Gastrocnemius medialis (tissue), 4 donors: Measurements from ENCODE around the gene NTM. TPM values are rescaled to one million over a fixed set of nuclear protein-coding genes. Genes with fewer than 3 reads are reported as not detected.
A peak's percentile ranks its signal among the peaks of the same experiment; 100 is the strongest.

Experiments
- ATAC-seq, 2 donors: fragments of 150-250 bp; one replicate each; pipeline ENCODE4 v1.9.1; 2016
- DNase-seq, 2 donors: peaks; one replicate each; pipeline ENCODE4 v3.0.0-alpha.2; 2019
- H3K27ac ChIP-seq, 4 donors: fragments of 200-600 bp; sonication (generic); 1 replicate in 1 of 4; 2 replicates in 3 of 4; pipeline ENCODE4 v1.5.1; 2016 to 2018; ENCODE audit warnings: mild to moderate bottlenecking in 2 of 4, moderate library complexity in 1 of 4
- H3K27me3 ChIP-seq, 3 donors: fragments of 200-600 bp; sonication (generic) in 2 of 3; 1 replicate in 1 of 3; 2 replicates in 2 of 3; pipeline versions ENCODE4 v1.5.1 to v1.6.0; 2016 to 2019; ENCODE audit warnings: mild to moderate bottlenecking in 1 of 3, moderate library complexity in 1 of 3
- H3K36me3 ChIP-seq, 2 donors: fragments of 200-600 bp; sonication (generic) in 1 of 2; one replicate each; pipeline ENCODE4 v1.5.1; 2017 to 2018
- H3K4me1 ChIP-seq, 2 donors: fragments of 200-600 bp; sonication (generic) in 1 of 2; one replicate each; pipeline ENCODE4 v1.5.1; 2016 to 2017; ENCODE audit warnings: mild to moderate bottlenecking in 2 of 2
- H3K4me3 ChIP-seq, 4 donors: fragments of 200-600 bp; sonication (generic) in 3 of 4; 1 replicate in 1 of 4; 2 replicates in 3 of 4; pipeline ENCODE4 v1.5.1; 2016 to 2019; ENCODE audit warnings: mild to moderate bottlenecking in 2 of 4
- H3K9me3 ChIP-seq, 3 donors: fragments of 200-600 bp; sonication (generic) in 2 of 3; 1 replicate in 1 of 3; 2 replicates in 2 of 3; pipeline ENCODE4 v1.5.1; 2016 to 2019
- CTCF ChIP-seq, 5 experiments: fragments of 450-650 bp in 3 of 5; fragments of 200-600 bp in 2 of 5; sonication (generic) in 2 of 5; IDR thresholded peaks in 4 of 5; conservative IDR thresholded peaks in 1 of 5; 1 replicate in 4 of 5; 2 replicates in 1 of 5; pipeline ENCODE4 v1.5.1; 2016 to 2019; ENCODE audit warnings: antibody characterized with exemption in 5 of 5, mild to moderate bottlenecking in 3 of 5, moderate library complexity in 3 of 5
- POLR2A ChIP-seq, 2 donors: fragments of 450-650 bp; IDR thresholded peaks; one replicate each; pipeline ENCODE4 v1.6.1; 2017; ENCODE audit warnings: antibody characterized with exemption in 2 of 2, mild to moderate bottlenecking in 2 of 2, moderate library complexity in 2 of 2
- in situ Hi-C, 4 donors: fragments of 200-750 bp; cut with MboI; loops; one replicate each; pipeline versions ENCODE4 v1.15.0 to v1.8.0; 2017; ENCODE audit warnings: low sequenced_read_pairs in 4 of 4
- intact Hi-C: fragments of 100-400 bp; cut with DNase I; formaldehyde crosslinking; loops from one replicate; pipeline ENCODE4 v1.15.1; 2023; ENCODE audit warnings: low total_unique reads
- total RNA-seq, 4 donors: library from RNA; depleted of rRNA; stranded (reverse); fragments of >200 nt; gene quantifications; one replicate each; pipeline versions ENCODE4 v1.1.0 to v1.2.3, GENCODE V29; 2016

The NTM gene
- total RNA-seq, 4 donors from 2014 or later = 0.69 TPM; not detected in 3

- Histone ChIP-seq H3K4me1 (no peaks in the 10 kb centered on the region), H3K27me3 (no peaks in the 10 kb centered on the region), H3K9me3 (no peaks in the 10 kb centered on the region), H3K36me3 (no peaks in the 10 kb centered on the region), H3K4me3 (no peak overlapping the region), H3K27ac (no peak overlapping the region)
- no peak for ATAC-seq
- intact Hi-C loops (no loop called here), in situ Hi-C loops (no loop called here)
- DNase-seq = no peak
- TF ChIP-seq CTCF (IDR thresholded peaks at IDR 0.05 in 4 of 5, conservative IDR thresholded peaks at IDR 0.05 in 1 of 5) (no peak), POLR2A (IDR thresholded peaks at IDR 0.05) (no peak)
Measured at GRCh38 chr11:131471976-131472375, 101.6 kb downstream of the NTM start.

- in situ Hi-C loops (no loop called here), intact Hi-C loops (no loop called here)
- no peaks in the 10 kb centered on the region for H3K27me3 ChIP-seq
- no peak overlapping the region for H3K27ac ChIP-seq
- H3K4me3 ChIP-seq = no peak overlapping the region
- no peaks in the 10 kb centered on the region for H3K36me3 ChIP-seq
- no peaks in the 10 kb centered on the region for H3K9me3 ChIP-seq
- H3K4me1 ChIP-seq = no peaks in the 10 kb centered on the region
- ATAC-seq (no peak), DNase-seq (no peak)
- no peak for TF ChIP-seq POLR2A (IDR thresholded peaks at IDR 0.05)
- TF ChIP-seq CTCF (IDR thresholded peaks at IDR 0.05 in 4 of 5, conservative IDR thresholded peaks at IDR 0.05 in 1 of 5) = no peak
Measured at GRCh38 chr11:131474947-131475346, 104.5 kb downstream of the NTM start.

- in situ Hi-C loops = no loop called here
- intact Hi-C loops = no loop called here
- Histone ChIP-seq H3K36me3 (no peaks in the 10 kb centered on the region), H3K9me3 (no peaks in the 10 kb centered on the region), H3K4me1 (no peaks in the 10 kb centered on the region), H3K4me3 (no peak overlapping the region), H3K27me3 (no peaks in the 10 kb centered on the region), H3K27ac (no peak overlapping the region)
- ATAC-seq = no peak
- TF ChIP-seq CTCF (IDR thresholded peaks at IDR 0.05 in 4 of 5, conservative IDR thresholded peaks at IDR 0.05 in 1 of 5) (no peak), POLR2A (IDR thresholded peaks at IDR 0.05) (no peak)
- DNase-seq = no peak
Measured at GRCh38 chr11:131476266-131476665, 105.9 kb downstream of the NTM start.

GRCh38 chr11:131478341-131478740 is 107.9 kb downstream of the NTM start:
- TF ChIP-seq POLR2A (IDR thresholded peaks at IDR 0.05) (no peak), CTCF (IDR thresholded peaks at IDR 0.05 in 4 of 5, conservative IDR thresholded peaks at IDR 0.05 in 1 of 5) (no peak)
- intact Hi-C loops = no loop called here
- in situ Hi-C loops = no loop called here
- DNase-seq = no peak
- H3K27ac ChIP-seq = no peak overlapping the region
- ATAC-seq = no peak
- H3K4me1 ChIP-seq = no peaks in the 10 kb centered on the region
- no peaks in the 10 kb centered on the region for H3K27me3 ChIP-seq
- H3K4me3 ChIP-seq = no peak overlapping the region
- no peaks in the 10 kb centered on the region for H3K9me3 ChIP-seq
- H3K36me3 ChIP-seq = no peaks in the 10 kb centered on the region

GRCh38 chr11:131481303-131481702 is 110.9 kb downstream of the NTM start:
- no peaks in the 10 kb centered on the region for H3K4me1 ChIP-seq
- in situ Hi-C loops (no loop called here), intact Hi-C loops (no loop called here)
- no peak overlapping the region for H3K4me3 ChIP-seq
- peak in 1 of 2 donors; percentile 54 for ATAC-seq
- H3K9me3 ChIP-seq = no peaks in the 10 kb centered on the region
- no peaks in the 10 kb centered on the region for H3K36me3 ChIP-seq
- no peak for DNase-seq
- TF ChIP-seq POLR2A (IDR thresholded peaks at IDR 0.05) (no peak), CTCF (IDR thresholded peaks at IDR 0.05 in 4 of 5, conservative IDR thresholded peaks at IDR 0.05 in 1 of 5) (no peak)
- no peak overlapping the region for H3K27ac ChIP-seq
- H3K27me3 ChIP-seq = no peaks in the 10 kb centered on the region
